Fibroblast of lung (primary cell): ENCODE results near the gene GJC2. TPM values are rescaled to one million over a fixed set of nuclear protein-coding genes. Genes with fewer than 3 reads are reported as not detected.

Experiments
- DNase-seq, 2 donors: peaks; one replicate each; pipeline versions ENCODE4 v3.0.0 to v3.0.0-alpha.2; 2010; ENCODE audit warnings: low read depth in 2 of 2
- H2AFZ ChIP-seq: 2 replicates; pipeline ENCODE4 v1.5.1; 2012; ENCODE audit warnings: low read length, control low read depth, inconsistent platforms
- H3K27ac ChIP-seq: 2 replicates; pipeline ENCODE4 v1.5.1; 2011; ENCODE audit warnings: low read length, control low read depth; ENCODE audit not compliant: insufficient read depth
- H3K27me3 ChIP-seq: 2 replicates; pipeline ENCODE4 v1.5.1; 2011; ENCODE audit warnings: mild to moderate bottlenecking, low read length; ENCODE audit not compliant: control insufficient read depth, insufficient read depth
- H3K36me3 ChIP-seq: 2 replicates; pipeline ENCODE4 v1.5.1; 2011; ENCODE audit warnings: low read length; ENCODE audit not compliant: control insufficient read depth, insufficient read depth
- H3K4me1 ChIP-seq: 2 replicates; pipeline ENCODE4 v1.5.1; 2011; ENCODE audit warnings: low read length; ENCODE audit not compliant: control insufficient read depth, insufficient read depth; ENCODE audit errors: extremely low read depth
- H3K4me2 ChIP-seq: 2 replicates; pipeline ENCODE4 v1.5.1; 2011; ENCODE audit warnings: low read length, control low read depth; ENCODE audit not compliant: insufficient read depth; ENCODE audit errors: extremely low read depth
- H3K4me3 ChIP-seq, 4 experiments: fragments of 200-600 bp in 1 of 4; sonication (generic) in 1 of 4; replicated peaks in 1 of 4; 2 replicates each; pipeline ENCODE4 v1.5.1; 2011 to 2016; ENCODE audit warnings: low read length in 4 of 4, low read depth in 3 of 4, mild to moderate bottlenecking in 3 of 4, control low read depth in 2 of 4, inconsistent platforms in 1 of 4, mixed read lengths in 1 of 4; ENCODE audit not compliant: insufficient read depth in 1 of 4; ENCODE audit errors: control extremely low read depth in 1 of 4
- H3K79me2 ChIP-seq: 2 replicates; pipeline ENCODE4 v1.5.1; 2012; ENCODE audit warnings: mild to moderate bottlenecking, low read length, inconsistent platforms; ENCODE audit not compliant: control insufficient read depth, insufficient read depth
- H3K9ac ChIP-seq: 2 replicates; pipeline ENCODE4 v1.5.1; 2011; ENCODE audit warnings: mild to moderate bottlenecking, low read length, control low read depth; ENCODE audit not compliant: insufficient read depth
- H3K9me3 ChIP-seq: 2 replicates; pipeline ENCODE4 v1.5.1; 2012; ENCODE audit warnings: low read depth, low read length; ENCODE audit not compliant: control insufficient read depth, insufficient read depth
- H4K20me1 ChIP-seq: 2 replicates; pipeline ENCODE4 v1.5.1; 2011; ENCODE audit warnings: low read length; ENCODE audit not compliant: control insufficient read depth, insufficient read depth; ENCODE audit errors: extremely low read depth
- EZH2 ChIP-seq: IDR thresholded peaks from 2 replicates; pipeline ENCODE4 v1.5.1; 2012; ENCODE audit warnings: low read length, control low read depth, mild to moderate bottlenecking; ENCODE audit errors: missing control alignments
- polyA plus RNA-seq, 2 donors: library from polyadenylated mRNA; depleted of rRNA in 1 of 2; stranded (reverse) in 1 of 2; unstranded in 1 of 2; fragments of >200 nt; gene quantifications; 2 replicates each; pipeline ENCODE4 v1.2.1, GENCODE V29; 2011 to 2012; ENCODE audit warnings: missing spikeins in 1 of 2
- total RNA-seq: library from RNA; depleted of rRNA; stranded (reverse); fragments of >200 nt; gene quantifications from 2 replicates; pipeline ENCODE4 v1.2.1, GENCODE V29; 2014
- TF ChIP-seq, protein P1 (sequence below), 2 donors: IDR thresholded peaks in 1 of 2; conservative IDR thresholded peaks in 1 of 2; 1 replicate in 1 of 2; 2 replicates in 1 of 2; pipeline ENCODE4 v1.5.1; 2011 to 2012; ENCODE audit warnings: low read length in 2 of 2, control low read depth in 1 of 2, inconsistent platforms in 1 of 2, low read depth in 1 of 2, mild to moderate bottlenecking in 1 of 2

GJC2 gene
- total and polyA plus RNA-seq, 2 donors (not counting 1 experiment from before 2014, with no cell fraction given): 1.4 to 13.4 TPM

GRCh38 chr1:228139406-228139930 is 10.3 kb upstream of the GJC2 start:
- Histone ChIP-seq H3K9ac (peak overlapping the region; percentile 5), H3K4me1 (peaks cover 13% of the 10 kb centered on the region), H3K4me2 (peak overlapping the region; percentile 80), H3K27me3 (peaks cover 12% of the 10 kb centered on the region), H3K9me3 (no peaks in the 10 kb centered on the region), H3K27ac (peak overlapping the region; percentile 98), H3K79me2 (peaks cover 43% of the 10 kb centered on the region), H4K20me1 (no peaks in the 10 kb centered on the region), H3K4me3 (peak overlapping the region; percentile 40 to 95 (median 66)), H2AFZ (peak overlapping the region; percentile 56), H3K36me3 (peaks cover 4% of the 10 kb centered on the region)
- no peak for DNase-seq
- no peak for TF ChIP-seq EZH2
- TF ChIP-seq, protein P1, sequence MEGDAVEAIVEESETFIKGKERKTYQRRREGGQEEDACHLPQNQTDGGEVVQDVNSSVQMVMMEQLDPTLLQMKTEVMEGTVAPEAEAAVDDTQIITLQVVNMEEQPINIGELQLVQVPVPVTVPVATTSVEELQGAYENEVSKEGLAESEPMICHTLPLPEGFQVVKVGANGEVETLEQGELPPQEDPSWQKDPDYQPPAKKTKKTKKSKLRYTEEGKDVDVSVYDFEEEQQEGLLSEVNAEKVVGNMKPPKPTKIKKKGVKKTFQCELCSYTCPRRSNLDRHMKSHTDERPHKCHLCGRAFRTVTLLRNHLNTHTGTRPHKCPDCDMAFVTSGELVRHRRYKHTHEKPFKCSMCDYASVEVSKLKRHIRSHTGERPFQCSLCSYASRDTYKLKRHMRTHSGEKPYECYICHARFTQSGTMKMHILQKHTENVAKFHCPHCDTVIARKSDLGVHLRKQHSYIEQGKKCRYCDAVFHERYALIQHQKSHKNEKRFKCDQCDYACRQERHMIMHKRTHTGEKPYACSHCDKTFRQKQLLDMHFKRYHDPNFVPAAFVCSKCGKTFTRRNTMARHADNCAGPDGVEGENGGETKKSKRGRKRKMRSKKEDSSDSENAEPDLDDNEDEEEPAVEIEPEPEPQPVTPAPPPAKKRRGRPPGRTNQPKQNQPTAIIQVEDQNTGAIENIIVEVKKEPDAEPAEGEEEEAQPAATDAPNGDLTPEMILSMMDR (conservative IDR thresholded peaks at IDR 0.05 in 1 of 2, IDR thresholded peaks at IDR 0.05 in 1 of 2; ENCODE audit: low read depth in 1 of 2, low read length in 2 of 2): no peak

GRCh38 chr1:228139931-228140723 is 9.6 kb upstream of the GJC2 start, which contains the start of gene GUK1:
Gene GUK1 (plus strand): TSS chr1:228140279. CDS start chr1:228140303, 24 bp downstream.
- Histone ChIP-seq H3K9ac (peak within 1 kb of the TSS; percentile 98), H3K4me3 (peak within 1 kb of the TSS; percentile 87 to 96 (median 92)), H3K79me2 (peaks cover 49% of the 10 kb centered on the region), H3K4me2 (peak within 1 kb of the TSS; percentile 95), H3K9me3 (no peaks in the 10 kb centered on the region), H3K27ac (peak within 1 kb of the TSS; percentile 98), H3K36me3 (peaks cover 4% of the 10 kb centered on the region), H3K27me3 (peaks cover 9% of the 10 kb centered on the region), H2AFZ (peak within 1 kb of the TSS; percentile 56), H4K20me1 (no peaks in the 10 kb centered on the region), H3K4me1 (peaks cover 13% of the 10 kb centered on the region)
- DNase-seq: peak; percentile 99 to 100
- no peak for TF ChIP-seq EZH2
- TF ChIP-seq, protein P1 (conservative IDR thresholded peaks at IDR 0.05 in 1 of 2, IDR thresholded peaks at IDR 0.05 in 1 of 2; ENCODE audit: low read depth in 1 of 2, low read length in 2 of 2): no peak

DNA sequence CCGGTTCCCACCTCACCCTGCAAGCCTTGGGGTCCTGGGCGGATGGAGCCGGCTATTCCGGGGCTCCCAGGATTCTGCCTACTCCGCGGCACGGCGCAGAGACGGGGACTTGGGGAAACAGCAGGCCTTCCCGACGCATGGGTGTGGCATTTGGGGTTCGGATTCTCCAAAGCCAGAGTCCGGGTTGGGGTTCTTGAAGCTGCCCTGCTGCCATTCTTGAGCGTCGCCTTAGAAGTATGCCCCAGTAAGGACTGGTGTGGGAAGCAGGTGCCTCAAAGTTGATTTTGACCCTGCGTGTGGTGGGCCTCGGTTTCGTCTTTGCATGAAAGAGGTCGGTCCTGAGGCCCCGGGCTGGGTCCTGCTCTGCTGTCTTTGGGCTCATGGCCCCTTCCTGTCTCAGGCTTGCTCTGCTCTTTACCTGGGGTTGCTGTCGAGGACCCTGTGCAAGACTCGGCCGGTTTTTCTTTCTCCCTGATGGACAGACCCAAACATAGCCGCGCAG is 9.0 kb upstream of the GJC2 start:
- no peak overlapping the region for H2AFZ ChIP-seq
- peaks cover 6% of the 10 kb centered on the region for H3K36me3 ChIP-seq
- H3K27ac ChIP-seq: peak overlapping the region; percentile 98
- no peak for DNase-seq
- TF ChIP-seq, protein P1 (conservative IDR thresholded peaks at IDR 0.05 in 1 of 2, IDR thresholded peaks at IDR 0.05 in 1 of 2; ENCODE audit: low read depth in 1 of 2, low read length in 2 of 2): no peak
- no peak for TF ChIP-seq EZH2
- H3K9me3 ChIP-seq: no peaks in the 10 kb centered on the region
- H3K9ac ChIP-seq: peak overlapping the region; percentile 98
- H3K27me3 ChIP-seq: peaks cover 5% of the 10 kb centered on the region
- peak overlapping the region; percentile 95 for H3K4me2 ChIP-seq
- peaks cover 13% of the 10 kb centered on the region for H3K4me1 ChIP-seq
- peak overlapping the region; percentile 87 to 96 (median 92) for H3K4me3 ChIP-seq
- H3K79me2 ChIP-seq: peaks cover 56% of the 10 kb centered on the region
- H4K20me1 ChIP-seq: no peaks in the 10 kb centered on the region
